H1 (cell line): Measurements from ENCODE around the gene ACCS. TPM values are rescaled to one million over a fixed set of nuclear protein-coding genes. Genes with fewer than 3 reads are reported as not detected.

Source experiments
- ATF3 ChIP-seq: IDR thresholded peaks from 2 replicates; pipeline ENCODE4 v1.6.1; 2011; ENCODE audit warnings: low read depth, mild to moderate bottlenecking, low read length; ENCODE audit not compliant: insufficient read depth
- BACH1 ChIP-seq: IDR thresholded peaks from 2 replicates; pipeline ENCODE4 v1.6.1; 2012; ENCODE audit warnings: low read length, improper control_type of control experiment
- CTBP2 ChIP-seq: IDR thresholded peaks from 2 replicates; pipeline ENCODE4 v1.7.0; 2011; ENCODE audit warnings: borderline replicate concordance, mild to moderate bottlenecking, moderate library complexity, mixed read lengths, low read length; ENCODE audit not compliant: insufficient read depth, insufficient read length
- EZH2 ChIP-seq: fragments of 200-600 bp; sonication (generic); IDR thresholded peaks from 2 replicates; pipeline ENCODE4 v1.7.1; 2012; ENCODE audit warnings: low read depth, mild to moderate bottlenecking, moderate library complexity, low read length, inconsistent platforms; ENCODE audit not compliant: severe bottlenecking
- JUN ChIP-seq: IDR thresholded peaks from 2 replicates; pipeline ENCODE4 v1.6.1; 2011; ENCODE audit warnings: low read depth, mild to moderate bottlenecking, improper control_type of control experiment, low read length
- MAFK ChIP-seq: IDR thresholded peaks from 2 replicates; pipeline ENCODE4 v1.6.1; 2012; ENCODE audit warnings: low read depth, mild to moderate bottlenecking, improper control_type of control experiment, low read length
- RAD21 ChIP-seq, 2 experiments: IDR thresholded peaks in 1 of 2; conservative IDR thresholded peaks in 1 of 2; 2 replicates each; pipeline ENCODE4 v1.6.1; 2011; ENCODE audit warnings: low read depth in 2 of 2, low read length in 2 of 2, improper control_type of control experiment in 1 of 2, inconsistent platforms in 1 of 2, mild to moderate bottlenecking in 1 of 2, moderate library complexity in 1 of 2
- RXRA ChIP-seq: IDR thresholded peaks from 2 replicates; pipeline ENCODE4 v1.6.1; 2011; ENCODE audit warnings: low read depth, mild to moderate bottlenecking, low read length, moderate library complexity; ENCODE audit not compliant: insufficient read depth
- polyA plus RNA-seq, 7 experiments: library from polyadenylated mRNA; depleted of rRNA in 3 of 7; stranded (reverse) in 5 of 7; unstranded in 2 of 7; fragments of >200 nt in 5 of 7; fragments of 200-250 nt in 2 of 7; gene quantifications; 1 replicate in 5 of 7; 2 replicates in 1 of 7; 4 replicates in 1 of 7; pipeline versions ENCODE4 v1.2.1 to v1.2.3, GENCODE V29; 2011 to 2013; ENCODE audit warnings: missing spikeins in 2 of 7, mixed read lengths in 2 of 7
- total RNA-seq: library from RNA; stranded (reverse); fragmentation: NEBNext Ultra II Directional; extraction: Animal tissue kit (Norgen Biotek cat#: 25700); gene quantifications from 2 replicates; pipeline ENCODE4 v1.2.1, GENCODE V29; 2021

The ACCS gene
- total and polyA plus RNA-seq, 2 of the 8 experiments (the other 6 are each of a cell fraction or from before 2014, with no cell fraction given) = 6.0 to 8.0 TPM

- TF ChIP-seq EZH2 = no peak
- no peak for TF ChIP-seq CTBP2
- TF ChIP-seq ATF3 = no peak
- TF ChIP-seq BACH1 = no peak
- TF ChIP-seq RXRA = no peak
- no peak for TF ChIP-seq RAD21 (IDR thresholded peaks at IDR 0.05 in 1 of 2, conservative IDR thresholded peaks at IDR 0.05 in 1 of 2; ENCODE audit: low read depth in 2 of 2, low read length in 2 of 2)
- no peak for TF ChIP-seq JUN
- no peak for TF ChIP-seq MAFK
These were observed 50.3 kb downstream of the ACCS start (continued) for GRCh38 chr11:44116234-44116830.
